GM13977 (cell line): ENCODE measurements around the gene MRPS15.
"Not testable (repeated sequence)": the region's sequence is repeated elsewhere in the genome, so short reads cannot be mapped to it uniquely, and the experiment has no call there.

ENCODE experiments used
- DNase-seq: peaks from one replicate; pipeline ENCODE4 v3.0.0; 2012; ENCODE audit warnings: low spot score
- CTCF ChIP-seq: IDR thresholded peaks from 2 replicates; pipeline ENCODE4 v1.5.1; 2012; ENCODE audit warnings: mild to moderate bottlenecking, control low read depth; ENCODE audit not compliant: insufficient read depth; ENCODE audit errors: extremely low read depth, missing control alignments
- in situ Hi-C: fragments of 300-500 bp; cut with MboI; formaldehyde crosslinking; loops from one replicate; pipeline ENCODE4 v1.12.0; 2022; ENCODE audit warnings: low sequenced_read_pairs, low pct_unique_long_range_greater_than_20kb, mixed read lengths, inconsistent platforms; ENCODE audit not compliant: unreplicated experiment

Gene MRPS15

GRCh38 chr1:36493524-36493923 is 29.3 kb upstream of the MRPS15 start:
- TF ChIP-seq CTCF = no peak
- in situ Hi-C loops = no loop called here
- no peak for DNase-seq

GRCh38 chr1:36492491-36492890 is 28.3 kb upstream of the MRPS15 start:
- TF ChIP-seq CTCF = no peak
- in situ Hi-C loops = no loop called here
- DNase-seq = no peak

GRCh38 chr1:36489258-36490051 is 25.3 kb upstream of the MRPS15 start:
- DNase-seq, in situ Hi-C loops: not testable (repeated sequence)

GRCh38 chr1:36487906-36488305 is 23.7 kb upstream of the MRPS15 start:
- TF ChIP-seq CTCF = no peak
- in situ Hi-C loops = no loop called here
- DNase-seq = no peak

- DNase-seq, in situ Hi-C loops: not testable (repeated sequence)
These were observed 23.1 kb upstream of the MRPS15 start for GRCh38 chr1:36487336-36487725.

- in situ Hi-C loops = no loop called here
- DNase-seq = no peak
- no peak for TF ChIP-seq CTCF
These were observed 22.5 kb upstream of the MRPS15 start for GRCh38 chr1:36486439-36487335.

GRCh38 chr1:36486093-36486438 is 21.9 kb upstream of the MRPS15 start:
- in situ Hi-C loops = no loop called here
- no peak for TF ChIP-seq CTCF
- DNase-seq = no peak
